Measurements from ENCODE around the gene SENP3.

- TF ChIP-seq, protein P1, sequence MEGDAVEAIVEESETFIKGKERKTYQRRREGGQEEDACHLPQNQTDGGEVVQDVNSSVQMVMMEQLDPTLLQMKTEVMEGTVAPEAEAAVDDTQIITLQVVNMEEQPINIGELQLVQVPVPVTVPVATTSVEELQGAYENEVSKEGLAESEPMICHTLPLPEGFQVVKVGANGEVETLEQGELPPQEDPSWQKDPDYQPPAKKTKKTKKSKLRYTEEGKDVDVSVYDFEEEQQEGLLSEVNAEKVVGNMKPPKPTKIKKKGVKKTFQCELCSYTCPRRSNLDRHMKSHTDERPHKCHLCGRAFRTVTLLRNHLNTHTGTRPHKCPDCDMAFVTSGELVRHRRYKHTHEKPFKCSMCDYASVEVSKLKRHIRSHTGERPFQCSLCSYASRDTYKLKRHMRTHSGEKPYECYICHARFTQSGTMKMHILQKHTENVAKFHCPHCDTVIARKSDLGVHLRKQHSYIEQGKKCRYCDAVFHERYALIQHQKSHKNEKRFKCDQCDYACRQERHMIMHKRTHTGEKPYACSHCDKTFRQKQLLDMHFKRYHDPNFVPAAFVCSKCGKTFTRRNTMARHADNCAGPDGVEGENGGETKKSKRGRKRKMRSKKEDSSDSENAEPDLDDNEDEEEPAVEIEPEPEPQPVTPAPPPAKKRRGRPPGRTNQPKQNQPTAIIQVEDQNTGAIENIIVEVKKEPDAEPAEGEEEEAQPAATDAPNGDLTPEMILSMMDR (IDR thresholded peaks at IDR 0.05), result no peak
- no peak for TF ChIP-seq POLR2A (IDR thresholded peaks at IDR 0.05)
These were observed 5.1 kb upstream of the SENP3 start for GRCh38 chr17:7556627-7557026.
